HUES64 (cell line): ENCODE results near the gene CLMN.

Experiments
- H3K27ac ChIP-seq: 2 replicates; pipeline ENCODE4 v1.7.0; 2013; ENCODE audit warnings: low read depth, low read length, inconsistent platforms
- H3K27me3 ChIP-seq: 2 replicates; pipeline ENCODE4 v1.6.1; 2013; ENCODE audit warnings: mild to moderate bottlenecking, low read length; ENCODE audit not compliant: insufficient read depth
- H3K36me3 ChIP-seq: 2 replicates; pipeline ENCODE4 v1.6.1; 2013; ENCODE audit warnings: mild to moderate bottlenecking, low read length; ENCODE audit not compliant: insufficient read depth
- H3K4me1 ChIP-seq: 2 replicates; pipeline ENCODE4 v1.6.1; 2013; ENCODE audit warnings: mild to moderate bottlenecking, low read length, moderate library complexity; ENCODE audit not compliant: insufficient read depth
- H3K4me3 ChIP-seq: 2 replicates; pipeline ENCODE4 v1.5.1; 2013; ENCODE audit warnings: mild to moderate bottlenecking, low read length, moderate library complexity
- H3K9ac ChIP-seq: 2 replicates; pipeline ENCODE4 v1.6.1; 2013; ENCODE audit warnings: mild to moderate bottlenecking, low read depth, low read length
- H3K9me3 ChIP-seq: 2 replicates; pipeline ENCODE4 v1.6.1; 2013; ENCODE audit warnings: low read depth, low read length; ENCODE audit not compliant: insufficient read depth
- WGBS: fragments of 150-250, 120-280 bp; methylation state at CpG from one replicate; pipeline ENCODE4 v1.1.7; 2013; ENCODE audit warnings: missing lambda C conversion rate; 5-methylcytosine and 5-hydroxymethylcytosine counted together

The CLMN gene

GRCh38 chr14:95293449-95293848 lies 26.3 kb downstream of the CLMN start:
- H3K27me3 ChIP-seq: no peaks in the 10 kb centered on the region
- no peaks in the 10 kb centered on the region for H3K36me3 ChIP-seq
- H3K9ac ChIP-seq: no peak overlapping the region
- H3K9me3 ChIP-seq: no peaks in the 10 kb centered on the region
- H3K4me3 ChIP-seq: no peak overlapping the region
- H3K27ac ChIP-seq: no peak overlapping the region
- peaks cover 9% of the 10 kb centered on the region; the same call in 1 of the 2 replicates for H3K4me1 ChIP-seq
- WGBS: 81% methylated on average over 4 of the region's 5 CpGs

- H3K9me3 ChIP-seq: no peaks in the 10 kb centered on the region
- no peaks in the 10 kb centered on the region for H3K36me3 ChIP-seq
- WGBS: 79% methylated on average over 8 of the region's 8 CpGs
- H3K4me1 ChIP-seq: peaks cover 9% of the 10 kb centered on the region; the same call in 1 of the 2 replicates
- H3K9ac ChIP-seq: no peak overlapping the region
- no peak overlapping the region for H3K4me3 ChIP-seq
- H3K27ac ChIP-seq: no peak overlapping the region
- H3K27me3 ChIP-seq: no peaks in the 10 kb centered on the region
Observed at GRCh38 chr14:95292660-95293425, 26.9 kb downstream of the CLMN start.

DNA sequence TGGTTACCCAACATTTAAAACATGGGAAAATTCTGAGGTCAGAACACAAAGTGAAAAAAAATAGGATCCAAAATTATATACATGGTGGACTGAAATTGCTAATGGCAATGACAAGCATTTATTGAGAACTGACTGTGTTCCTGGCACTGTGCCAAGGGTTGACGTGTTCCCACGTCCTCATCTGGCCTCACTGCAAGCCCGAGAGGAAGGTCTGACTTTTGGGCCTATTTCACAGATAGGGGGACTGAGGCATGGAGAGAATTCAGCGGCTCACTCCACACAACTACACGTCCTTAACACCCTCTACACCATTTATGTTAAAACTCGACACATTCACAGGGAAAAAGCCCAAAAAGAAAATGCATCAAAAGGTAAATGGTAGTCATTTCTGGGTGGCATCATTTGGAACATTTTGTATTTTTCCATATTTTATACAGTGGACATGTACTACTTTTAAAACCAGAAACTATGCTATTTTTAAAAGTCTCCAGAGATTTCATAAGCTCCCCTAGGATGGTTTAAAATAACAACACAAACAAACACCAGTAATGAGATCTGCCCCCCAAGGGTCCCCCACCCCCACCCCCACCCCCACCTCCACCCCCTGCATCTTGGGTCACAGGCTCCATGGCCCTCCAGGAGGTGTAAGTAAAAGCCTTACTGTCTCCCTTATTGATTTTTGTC lies 27.7 kb downstream of the CLMN start:
- Histone ChIP-seq H3K4me3 (no peak overlapping the region), H3K27me3 (no peaks in the 10 kb centered on the region), H3K9ac (no peak overlapping the region), H3K36me3 (no peaks in the 10 kb centered on the region), H3K27ac (no peak overlapping the region), H3K4me1 (peaks cover 9% of the 10 kb centered on the region; the same call in 1 of the 2 replicates), H3K9me3 (no peaks in the 10 kb centered on the region)
- 86% methylated on average over 3 of the region's 6 CpGs for WGBS

- H3K9me3 ChIP-seq: no peaks in the 10 kb centered on the region
- peaks cover 9% of the 10 kb centered on the region; the same call in 1 of the 2 replicates for H3K4me1 ChIP-seq
- H3K36me3 ChIP-seq: no peaks in the 10 kb centered on the region
- no peak overlapping the region for H3K4me3 ChIP-seq
- H3K27me3 ChIP-seq: no peaks in the 10 kb centered on the region
- 0 out of 2 replicates have a peak overlapping the region, but pooled peaks have one; percentile 3 for H3K27ac ChIP-seq
- WGBS: 71% methylated on average over 17 of the region's 17 CpGs
- no peak overlapping the region for H3K9ac ChIP-seq
Observed at GRCh38 chr14:95290871-95291431, 28.8 kb downstream of the CLMN start.

GRCh38 chr14:95290021-95290420 lies 29.7 kb downstream of the CLMN start:
- H3K4me3 ChIP-seq: no peak overlapping the region
- no peak overlapping the region for H3K27ac ChIP-seq
- no peaks in the 10 kb centered on the region for H3K36me3 ChIP-seq
- WGBS: 94% methylated on average over 5 of the region's 5 CpGs
- H3K9ac ChIP-seq: no peak overlapping the region
- H3K4me1 ChIP-seq: peaks cover 9% of the 10 kb centered on the region; the same call in 1 of the 2 replicates
- no peaks in the 10 kb centered on the region for H3K27me3 ChIP-seq
- H3K9me3 ChIP-seq: no peaks in the 10 kb centered on the region

DNA sequence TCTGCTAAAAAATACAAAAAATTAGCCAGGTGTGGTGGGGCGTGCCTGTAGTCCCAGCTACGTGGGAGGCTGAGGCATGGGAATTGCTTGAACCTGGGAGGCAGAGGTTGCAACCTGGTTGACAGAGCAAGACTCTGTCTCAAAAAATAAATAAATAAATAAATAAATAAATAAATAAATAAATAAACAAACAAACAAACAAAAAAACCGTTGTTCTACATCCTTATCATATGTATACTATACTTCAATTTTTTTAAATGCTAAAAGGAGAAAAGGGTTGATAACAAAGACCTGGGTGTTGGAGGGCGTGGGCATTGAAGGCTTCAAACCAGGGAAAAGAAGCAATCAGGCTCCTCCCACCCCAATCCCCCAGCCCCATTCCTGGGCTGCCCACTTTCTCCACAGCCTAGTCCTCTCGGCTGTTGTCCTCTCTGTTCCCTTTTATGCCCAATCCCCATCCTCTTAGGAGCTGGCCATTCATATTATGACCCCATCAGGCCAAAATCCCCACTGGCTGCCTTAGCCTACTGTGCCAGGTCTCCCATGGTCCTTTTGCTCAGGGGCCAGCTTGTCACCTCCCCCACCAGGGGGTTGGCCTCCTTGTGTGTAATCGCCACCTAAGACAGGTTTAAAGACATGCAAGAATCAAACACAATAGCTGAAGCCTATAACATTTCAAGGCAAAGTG lies 30.2 kb downstream of the CLMN start:
- Histone ChIP-seq H3K27me3 (no peaks in the 10 kb centered on the region), H3K9ac (no peak overlapping the region), H3K9me3 (no peaks in the 10 kb centered on the region), H3K4me1 (peaks cover 9% of the 10 kb centered on the region; the same call in 1 of the 2 replicates), H3K4me3 (no peak overlapping the region), H3K36me3 (no peaks in the 10 kb centered on the region), H3K27ac (no peak overlapping the region)
- 95% methylated on average over 5 of the region's 6 CpGs for WGBS

- Histone ChIP-seq H3K36me3 (no peaks in the 10 kb centered on the region), H3K27ac (no peak overlapping the region), H3K4me3 (no peak overlapping the region), H3K9ac (no peak overlapping the region), H3K27me3 (no peaks in the 10 kb centered on the region), H3K9me3 (no peaks in the 10 kb centered on the region), H3K4me1 (peaks cover 6% of the 10 kb centered on the region; the same call in 1 of the 2 replicates)
- WGBS: 92% methylated on average over 5 of the region's 5 CpGs
Observed at GRCh38 chr14:95288672-95289322, 30.9 kb downstream of the CLMN start.

DNA sequence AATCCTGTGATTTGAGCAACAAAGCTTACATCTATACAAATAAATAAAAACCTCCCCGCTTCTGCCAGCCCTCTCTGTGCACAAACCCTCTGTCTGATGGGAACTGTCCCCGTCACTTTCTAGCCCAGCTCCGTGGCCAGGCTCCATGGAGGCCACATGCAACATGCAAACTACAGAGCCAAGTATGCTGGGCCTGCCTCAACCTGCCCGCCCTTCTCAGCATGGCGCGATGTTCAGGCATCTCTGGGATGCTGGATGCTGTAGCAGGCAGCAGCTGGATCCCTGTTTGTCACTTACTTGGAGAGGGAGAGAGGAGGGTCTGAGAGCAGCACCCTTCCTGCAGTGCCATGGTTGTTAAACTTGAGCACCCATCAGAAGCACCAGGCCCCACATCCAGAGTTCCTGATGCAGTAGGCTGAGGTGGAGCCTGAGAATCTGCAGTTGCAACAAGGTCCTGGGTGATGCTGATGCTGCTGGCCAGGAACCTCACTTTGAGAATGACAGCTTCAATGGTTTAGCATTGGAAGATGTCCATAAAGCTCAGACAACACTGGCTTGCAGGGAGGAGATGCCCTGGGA lies 32.4 kb downstream of the CLMN start:
- H3K27ac ChIP-seq: no peak overlapping the region
- H3K9me3 ChIP-seq: no peaks in the 10 kb centered on the region
- WGBS: 87% methylated on average over 6 of the region's 6 CpGs
- peaks cover 4% of the 10 kb centered on the region; the same call in 1 of the 2 replicates for H3K4me1 ChIP-seq
- H3K36me3 ChIP-seq: no peaks in the 10 kb centered on the region
- H3K4me3 ChIP-seq: no peak overlapping the region
- no peaks in the 10 kb centered on the region for H3K27me3 ChIP-seq
- H3K9ac ChIP-seq: no peak overlapping the region

- Histone ChIP-seq H3K9ac (no peak overlapping the region), H3K36me3 (no peaks in the 10 kb centered on the region), H3K27ac (no peak overlapping the region), H3K4me1 (peaks cover 3% of the 10 kb centered on the region; the same call in 1 of the 2 replicates), H3K27me3 (no peaks in the 10 kb centered on the region), H3K4me3 (no peak overlapping the region), H3K9me3 (no peaks in the 10 kb centered on the region)
- WGBS: 88% methylated on average over 5 of the region's 5 CpGs
Observed at GRCh38 chr14:95286645-95287044, 33.1 kb downstream of the CLMN start.

DNA sequence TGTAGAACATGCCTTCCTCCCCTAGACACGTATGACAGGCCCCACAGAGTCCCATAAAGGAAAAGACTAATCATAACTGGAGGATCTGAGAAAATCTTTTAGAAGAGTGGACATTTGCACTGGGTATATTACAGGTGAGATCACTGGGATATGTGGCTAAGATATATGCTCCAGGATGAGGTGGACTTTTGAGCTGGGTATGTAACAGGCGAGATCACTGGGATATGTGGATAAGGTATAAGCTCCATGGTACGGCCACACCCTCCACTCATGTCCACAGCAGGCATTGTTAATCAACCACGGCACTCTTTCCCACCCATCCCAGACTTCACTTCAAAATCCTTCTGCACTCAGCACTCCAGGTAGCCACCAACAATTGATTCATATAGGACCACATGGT lies 34.1 kb downstream of the CLMN start:
- no peaks in the 10 kb centered on the region for H3K4me1 ChIP-seq
- no peaks in the 10 kb centered on the region for H3K9me3 ChIP-seq
- no peaks in the 10 kb centered on the region for H3K27me3 ChIP-seq
- H3K4me3 ChIP-seq: no peak overlapping the region
- H3K9ac ChIP-seq: no peak overlapping the region
- WGBS: 86% methylated on average over 4 of the region's 4 CpGs
- H3K36me3 ChIP-seq: no peaks in the 10 kb centered on the region
- no peak overlapping the region for H3K27ac ChIP-seq
